DMS114 treated with DMSO at 0.1 percent for 48 hours (cell line): ENCODE measurements around the gene ALK.

Experiments
- DNase-seq: peaks from one replicate; lab custom pipeline; 2025; ENCODE audit not compliant: unreplicated experiment; lab: John Stamatoyannopoulos, UW

The ALK gene

GRCh38 chr2:29614295-29614830 lies 307.0 kb downstream of the ALK start:
- no peak for DNase-seq

- no peak for DNase-seq
Measured at GRCh38 chr2:29613792-29614266, 307.6 kb downstream of the ALK start.

- DNase-seq: no peak
Measured at GRCh38 chr2:29613067-29613466, 308.3 kb downstream of the ALK start.

- DNase-seq: no peak
Measured at GRCh38 chr2:29612568-29612967, 308.8 kb downstream of the ALK start.

- no peak for DNase-seq
Measured at GRCh38 chr2:29611850-29612249, 309.5 kb downstream of the ALK start.

- DNase-seq: no peak
Measured at GRCh38 chr2:29611261-29611660, 310.1 kb downstream of the ALK start.

GRCh38 chr2:29610569-29610968 lies 310.8 kb downstream of the ALK start:
- DNase-seq: no peak

DNA sequence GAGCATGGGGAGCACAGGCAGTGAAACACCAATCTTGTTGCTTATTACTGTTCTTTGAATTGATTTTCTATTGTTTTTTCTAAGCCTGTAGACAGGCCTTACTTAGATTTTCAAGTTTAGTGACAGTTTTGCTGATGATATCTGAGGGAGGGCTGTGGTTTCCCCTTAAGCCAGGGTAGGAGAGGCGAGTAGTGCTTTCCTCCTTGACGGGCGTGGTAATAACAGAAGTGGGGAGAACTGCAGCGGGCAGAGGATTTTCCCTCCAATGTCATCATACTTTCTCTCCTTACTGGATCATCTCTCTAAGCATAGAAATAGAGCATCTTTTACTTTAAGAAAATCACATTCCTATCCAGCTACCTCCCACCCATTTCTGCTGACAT lies 314.4 kb downstream of the ALK start:
- no peak for DNase-seq

DNA sequence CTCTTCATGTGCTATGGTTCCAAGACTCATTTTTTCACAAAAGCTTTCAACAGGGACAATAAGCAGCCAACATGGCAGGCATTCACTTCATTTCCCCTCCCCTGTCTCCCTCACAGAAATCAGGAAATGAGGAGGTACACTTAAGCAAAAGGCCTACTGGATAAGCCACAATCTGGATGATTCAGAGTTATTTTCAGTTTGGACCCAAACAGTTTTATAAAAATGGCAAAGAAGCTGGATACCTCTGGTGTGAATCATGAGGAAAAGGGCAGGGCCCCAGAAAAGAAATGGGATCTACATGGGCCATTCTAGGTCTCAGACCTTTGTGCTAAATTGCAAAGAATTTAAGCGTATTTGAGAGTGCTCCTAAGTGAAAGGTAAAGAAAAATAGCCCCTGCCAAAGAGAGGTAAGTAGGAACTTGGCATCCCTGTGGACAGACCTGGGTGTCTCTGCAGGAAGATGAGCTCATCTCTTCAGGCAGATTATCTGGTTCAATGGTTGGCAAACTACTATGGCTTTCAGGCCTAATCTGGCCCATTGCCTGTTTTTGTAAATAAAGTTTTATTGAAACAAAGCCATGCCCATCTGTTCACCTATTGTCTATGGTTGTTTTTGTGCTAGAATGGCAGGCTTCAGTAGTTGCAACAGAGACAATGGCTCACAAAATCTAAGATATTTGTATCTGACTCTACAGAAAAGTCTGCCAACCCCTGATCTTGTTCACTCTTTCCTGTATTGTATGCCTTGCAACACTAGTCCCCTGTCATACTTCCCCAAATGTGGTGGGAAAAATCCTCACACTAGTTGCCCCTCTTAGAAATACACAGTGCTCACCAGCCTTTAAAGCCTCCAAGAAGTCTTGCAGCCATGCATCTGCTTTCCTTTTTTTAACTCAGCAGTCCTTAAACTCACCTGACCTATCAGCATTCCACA lies 315.0 kb downstream of the ALK start:
- DNase-seq: no peak

DNA sequence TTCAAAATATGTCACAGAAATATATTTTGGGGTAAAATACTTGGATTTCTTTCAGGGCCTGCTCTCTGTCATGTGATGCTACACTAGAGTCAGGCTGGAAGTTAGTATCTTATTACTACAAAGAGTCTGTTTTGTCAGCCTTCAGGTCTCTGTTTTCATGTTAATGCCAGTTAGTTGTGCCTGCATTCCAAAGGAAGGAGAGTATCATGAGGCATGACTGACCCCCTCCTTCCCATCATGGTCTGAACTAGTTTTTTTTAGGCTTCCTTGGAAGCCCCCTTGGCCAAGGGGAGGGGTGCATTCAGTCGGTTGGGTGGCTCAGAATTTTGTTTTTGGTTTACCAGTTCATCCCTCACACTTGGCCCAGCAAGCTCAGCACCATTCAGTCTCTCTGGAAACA lies 318.0 kb downstream of the ALK start:
- no peak for DNase-seq

GRCh38 chr2:29601872-29602271 lies 319.5 kb downstream of the ALK start:
- DNase-seq: no peak

DNA sequence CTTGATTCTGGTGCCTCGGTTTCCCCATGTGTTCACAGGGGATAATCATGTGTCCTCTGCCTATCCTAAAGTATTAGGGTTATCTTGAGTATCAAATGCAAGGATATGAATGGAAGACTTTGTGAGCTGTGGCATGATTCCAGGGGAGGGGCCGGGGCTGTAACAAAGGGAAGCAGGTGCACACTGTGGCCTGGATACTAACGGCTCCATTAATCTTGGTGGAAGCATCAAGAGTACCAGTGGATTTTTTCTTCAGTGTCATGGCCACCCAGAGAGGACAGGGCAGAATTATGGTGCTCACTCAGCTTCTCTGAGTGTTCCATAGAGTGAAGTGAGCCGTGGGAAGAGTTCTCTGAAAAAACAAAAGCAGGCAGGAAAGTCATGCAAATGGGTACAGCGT lies 320.1 kb downstream of the ALK start:
- DNase-seq: no peak

DNA sequence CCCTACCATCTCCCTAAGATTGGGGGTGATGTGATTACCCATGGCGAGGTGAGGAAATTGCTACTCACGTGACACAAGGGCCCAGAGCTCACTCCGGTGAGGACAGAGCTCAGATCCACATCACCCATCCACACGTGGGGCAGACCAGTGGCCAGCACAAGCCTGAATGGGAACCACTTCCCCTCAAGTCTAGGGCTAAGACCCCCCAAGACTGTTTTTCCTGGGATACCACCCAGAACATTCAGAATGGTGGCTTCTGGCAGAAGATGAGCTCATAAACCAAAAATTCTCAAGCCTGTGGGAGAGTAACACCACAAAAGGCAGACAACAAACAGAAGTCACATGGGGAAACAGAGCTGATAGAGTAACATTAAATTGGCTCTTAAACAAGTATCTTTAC lies 321.4 kb downstream of the ALK start:
- DNase-seq: no peak

DNA sequence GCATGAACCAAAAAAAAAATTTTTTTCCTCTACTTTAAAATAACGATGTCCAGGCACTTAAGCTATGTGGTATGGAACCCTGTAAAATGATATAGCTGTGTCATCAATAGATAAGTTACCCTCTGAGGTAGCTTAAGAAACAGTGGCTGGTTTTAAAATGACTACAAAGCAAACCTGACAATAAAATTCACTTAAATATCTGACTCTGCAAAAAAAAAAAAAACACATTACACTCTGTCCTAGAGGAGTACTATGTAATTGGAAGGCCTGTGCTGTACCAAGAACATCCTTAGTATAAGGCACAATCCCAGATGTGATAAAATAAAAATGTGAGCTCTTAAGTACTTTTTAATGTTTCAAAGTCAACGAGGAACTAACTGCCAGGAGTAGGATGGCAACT lies 322.4 kb downstream of the ALK start:
- no peak for DNase-seq

DNA sequence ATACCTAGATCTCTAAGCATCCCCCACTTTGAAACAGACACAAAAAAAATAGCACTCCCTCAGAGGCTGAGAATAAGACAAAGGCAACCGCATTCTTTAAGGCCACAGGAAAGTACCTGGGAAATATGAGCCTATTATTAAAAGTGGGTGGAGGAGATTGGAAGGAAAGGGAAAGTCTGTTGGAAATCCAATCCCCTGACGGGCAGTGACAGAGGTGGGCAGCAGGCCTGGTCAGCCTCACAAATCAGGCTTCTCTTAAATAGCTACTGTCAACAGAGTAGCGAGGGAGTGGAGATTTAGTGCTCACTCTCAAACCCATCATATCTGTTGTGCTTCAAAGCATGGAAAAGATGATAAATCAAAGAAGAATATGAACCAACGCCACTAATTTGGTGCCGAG lies 324.4 kb downstream of the ALK start:
- DNase-seq: no peak

DNA sequence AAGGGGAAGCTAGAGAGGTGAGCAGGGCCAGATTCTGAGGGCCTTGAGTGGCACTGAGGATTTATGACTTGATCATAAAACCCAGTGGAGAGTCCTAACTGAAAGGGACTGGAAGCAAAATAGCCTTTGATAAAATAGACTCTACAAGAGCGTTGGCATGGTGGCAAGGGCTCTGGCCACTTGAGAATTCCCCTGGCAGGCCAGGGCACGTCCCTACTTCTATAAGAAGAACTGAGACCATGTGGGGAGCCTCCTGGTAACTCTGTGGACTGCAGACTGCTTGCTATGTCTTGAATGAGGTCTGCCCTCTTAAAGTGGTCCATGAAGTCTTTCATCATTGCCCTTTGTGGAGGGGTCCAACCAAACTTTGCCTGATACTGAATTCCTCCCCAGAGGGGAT lies 324.8 kb downstream of the ALK start:
- DNase-seq: no peak

- no peak for DNase-seq
Measured at GRCh38 chr2:29591600-29591999, 329.8 kb downstream of the ALK start.

DNA sequence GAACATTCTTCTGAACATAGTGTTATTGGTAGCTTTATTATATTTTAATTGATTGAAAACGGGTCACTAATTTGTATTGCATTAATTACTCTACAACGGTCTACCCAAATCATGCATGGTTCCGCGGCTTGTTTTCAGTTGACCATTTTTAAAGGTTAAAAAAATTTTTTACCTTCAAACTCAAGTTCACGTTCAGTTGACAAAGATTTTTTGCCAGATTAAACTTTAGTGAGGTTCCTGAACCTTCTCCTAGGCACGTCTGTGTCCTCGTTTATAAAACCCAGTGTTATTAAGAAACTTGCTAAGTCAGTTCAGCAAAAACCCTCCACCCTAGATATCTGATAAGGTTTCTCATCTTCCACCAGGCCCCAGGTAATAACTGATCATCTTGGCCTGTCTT lies 331.2 kb downstream of the ALK start:
- no peak for DNase-seq

GRCh38 chr2:29589440-29590103 lies 331.8 kb downstream of the ALK start:
- DNase-seq: no peak

GRCh38 chr2:29587402-29588190 lies 333.8 kb downstream of the ALK start:
- no peak for DNase-seq

- DNase-seq: no peak
Measured at GRCh38 chr2:29586919-29587318, 334.5 kb downstream of the ALK start.
